Measurements from ENCODE around the gene RNF114.

- TF ChIP-seq CTCF (IDR thresholded peaks at IDR 0.05) = no peak
- TF ChIP-seq POLR2A (IDR thresholded peaks at IDR 0.05; ENCODE audit: low read depth) = no peak
Measured at GRCh38 chr20:49905415-49906091, 30.6 kb upstream of the RNF114 start.
